PC-3 (cell line): ENCODE results near the gene STK11IP. TPM values are rescaled to one million over a fixed set of nuclear protein-coding genes. Genes with fewer than 3 reads are reported as not detected.

Experiments
- ATAC-seq: fragments of 200-7000 bp; cut with Tn5 transposase; 2 replicates; pipeline ENCODE4 v1.9.1; 2020; ENCODE audit warnings: mild to moderate bottlenecking, moderate library complexity
- BruUV-seq: library from RNA; stranded (reverse); fragments of 400-500 nt; replicated peaks from 2 replicates; lab custom pipeline; 2021; lab: Mats Ljungman, UMichigan
- CTCF ChIA-PET: fragments of 300-600 bp; sonication (Branson Sonifier 250); formaldehyde crosslinking; loops from one replicate; lab custom pipeline; 2022; ENCODE audit warnings: antibody characterized with exemption; lab: Charles Lee
- POLR2A ChIA-PET: fragments of 300-600 bp; sonication (Branson Sonifier 250); formaldehyde crosslinking; loops from one replicate; lab custom pipeline; 2022; ENCODE audit warnings: antibody characterized with exemption; ENCODE audit not compliant: unreplicated experiment; lab: Charles Lee
- DNase-seq: peaks from one replicate; pipeline ENCODE4 v3.0.0-alpha.2; 2015
- H2AFZ ChIP-seq: fragments of 300-600 bp; sonication (generic); 2 replicates; pipeline ENCODE4 v1.6.0; 2016; ENCODE audit warnings: antibody characterized with exemption, low read length
- H3F3A ChIP-seq: fragments of 300-600 bp; sonication (generic); one replicate; pipeline ENCODE4 v1.6.0; 2017; ENCODE audit warnings: antibody characterized with exemption, low read length, control low read depth, mild to moderate bottlenecking; ENCODE audit not compliant: unreplicated experiment
- H3K27ac ChIP-seq: fragments of 300-600 bp; sonication (generic); 2 replicates; pipeline ENCODE4 v1.5.1; 2016; ENCODE audit warnings: mild to moderate bottlenecking, low read length
- H3K27me3 ChIP-seq: fragments of 300-600 bp; sonication (generic); 2 replicates; pipeline ENCODE4 v1.6.1; 2016; ENCODE audit warnings: low read length, mixed read lengths
- H3K36me3 ChIP-seq: fragments of 300-600 bp; sonication (generic); 2 replicates; pipeline ENCODE4 v1.6.1; 2016; ENCODE audit warnings: low read depth, mixed run types, low read length, mixed read lengths
- H3K4me1 ChIP-seq: fragments of 300-600 bp; sonication (generic); 2 replicates; pipeline ENCODE4 v1.5.1; 2016; ENCODE audit warnings: low read length; ENCODE audit not compliant: insufficient read depth
- H3K4me2 ChIP-seq: fragments of 300-600 bp; sonication (generic); 2 replicates; pipeline ENCODE4 v1.6.0; 2016; ENCODE audit warnings: low read length
- H3K4me3 ChIP-seq: fragments of 300-600 bp; sonication (generic); 2 replicates; pipeline ENCODE4 v1.5.1; 2016; ENCODE audit warnings: mild to moderate bottlenecking, low read length, mixed read lengths
- H3K79me2 ChIP-seq: fragments of 300-600 bp; sonication (generic); 2 replicates; pipeline ENCODE4 v1.6.1; 2017; ENCODE audit warnings: low read length, mixed read lengths
- H3K9ac ChIP-seq: fragments of 300-600 bp; sonication (generic); 2 replicates; pipeline ENCODE4 v1.6.0; 2016; ENCODE audit warnings: mild to moderate bottlenecking, low read length
- H3K9me2 ChIP-seq: fragments of 300-600 bp; sonication (generic); replicated peaks from 2 replicates; pipeline ENCODE4 v1.6.1; 2016; ENCODE audit warnings: mixed run types, low read length, mixed read lengths
- H3K9me3 ChIP-seq: fragments of 300-600 bp; sonication (generic); 2 replicates; pipeline ENCODE4 v1.6.1; 2016; ENCODE audit warnings: low read length, mixed read lengths
- H4K20me1 ChIP-seq: fragments of 300-600 bp; sonication (generic); 2 replicates; pipeline ENCODE4 v1.6.1; 2016; ENCODE audit warnings: low read length, mixed read lengths
- EZH2 ChIP-seq: fragments of 300-600 bp; sonication (generic); IDR thresholded peaks from one replicate; pipeline ENCODE4 v1.6.1; 2017; ENCODE audit warnings: antibody characterized with exemption, mild to moderate bottlenecking, low read length; ENCODE audit not compliant: unreplicated experiment
- EZH2phosphoT487 ChIP-seq: fragments of 300-600 bp; sonication (generic); IDR thresholded peaks from 2 replicates; pipeline ENCODE4 v1.6.1; 2018; ENCODE audit warnings: mild to moderate bottlenecking, antibody characterized with exemption, low read length, borderline replicate concordance
- intact Hi-C: fragments of 100-400 bp; cut with micrococcal nuclease; formaldehyde crosslinking; loops from 2 replicates; pipeline ENCODE4 v1.9.0; 2023
- total RNA-seq: library from RNA; depleted of rRNA; stranded (reverse); fragments of >200 nt; gene quantifications from 2 replicates; pipeline ENCODE4 v1.2.3, GENCODE V29; 2014
- TF ChIP-seq, protein P1 (sequence below): fragments of 300-600 bp; sonication (generic); conservative IDR thresholded peaks from 2 replicates; pipeline ENCODE4 v1.5.1; 2017; ENCODE audit warnings: antibody characterized with exemption, low read depth, mild to moderate bottlenecking, low read length

STK11IP gene
- total RNA-seq, 1 experiment from 2014 or later: 17.7 TPM

GRCh38 chr2:219622472-219622871 is 24.8 kb downstream of the STK11IP start:
- no TSS peak for BruUV-seq
- no peak for DNase-seq
- no peak overlapping the region for H2AFZ ChIP-seq
- ChIA-PET CTCF (no interaction called here), POLR2A (no interaction called here)
- no peaks in the 10 kb centered on the region for H3F3A ChIP-seq
- H4K20me1 ChIP-seq: no peaks in the 10 kb centered on the region
- TF ChIP-seq EZH2phosphoT487 (no peak), EZH2 (no peak)
- TF ChIP-seq, protein P1, sequence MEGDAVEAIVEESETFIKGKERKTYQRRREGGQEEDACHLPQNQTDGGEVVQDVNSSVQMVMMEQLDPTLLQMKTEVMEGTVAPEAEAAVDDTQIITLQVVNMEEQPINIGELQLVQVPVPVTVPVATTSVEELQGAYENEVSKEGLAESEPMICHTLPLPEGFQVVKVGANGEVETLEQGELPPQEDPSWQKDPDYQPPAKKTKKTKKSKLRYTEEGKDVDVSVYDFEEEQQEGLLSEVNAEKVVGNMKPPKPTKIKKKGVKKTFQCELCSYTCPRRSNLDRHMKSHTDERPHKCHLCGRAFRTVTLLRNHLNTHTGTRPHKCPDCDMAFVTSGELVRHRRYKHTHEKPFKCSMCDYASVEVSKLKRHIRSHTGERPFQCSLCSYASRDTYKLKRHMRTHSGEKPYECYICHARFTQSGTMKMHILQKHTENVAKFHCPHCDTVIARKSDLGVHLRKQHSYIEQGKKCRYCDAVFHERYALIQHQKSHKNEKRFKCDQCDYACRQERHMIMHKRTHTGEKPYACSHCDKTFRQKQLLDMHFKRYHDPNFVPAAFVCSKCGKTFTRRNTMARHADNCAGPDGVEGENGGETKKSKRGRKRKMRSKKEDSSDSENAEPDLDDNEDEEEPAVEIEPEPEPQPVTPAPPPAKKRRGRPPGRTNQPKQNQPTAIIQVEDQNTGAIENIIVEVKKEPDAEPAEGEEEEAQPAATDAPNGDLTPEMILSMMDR: no peak
- H3K4me1 ChIP-seq: no peaks in the 10 kb centered on the region
- no peak for ATAC-seq
- no peak overlapping the region for H3K4me2 ChIP-seq
- no peak overlapping the region for H3K4me3 ChIP-seq
- intact Hi-C loops: no loop called here
- H3K27me3 ChIP-seq: no peaks in the 10 kb centered on the region
- H3K9me2 ChIP-seq: no peaks in the 10 kb centered on the region
- H3K36me3 ChIP-seq: no peaks in the 10 kb centered on the region
- H3K79me2 ChIP-seq: no peaks in the 10 kb centered on the region
- H3K27ac ChIP-seq: no peak overlapping the region
- H3K9ac ChIP-seq: no peak overlapping the region
- H3K9me3 ChIP-seq: no peaks in the 10 kb centered on the region

DNA sequence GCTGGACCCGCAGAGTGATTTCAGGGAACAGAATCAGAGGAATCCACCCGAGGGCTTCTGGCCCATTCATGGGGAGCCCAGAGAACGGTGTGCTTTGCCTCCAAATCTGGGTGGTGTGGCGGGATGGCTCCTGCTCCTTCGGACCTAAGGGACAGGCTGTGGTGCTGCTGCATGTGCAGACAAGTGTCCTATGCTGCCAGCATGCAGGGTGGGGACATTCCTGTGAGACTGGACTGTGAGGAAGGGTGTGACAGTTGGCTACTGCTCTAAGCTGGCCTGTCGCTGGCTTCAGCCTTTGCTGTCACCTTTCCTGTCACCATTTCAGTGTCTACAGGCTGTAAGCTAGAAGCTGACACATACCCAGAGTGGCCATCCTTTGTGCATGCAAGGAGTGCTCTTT is 26.9 kb downstream of the STK11IP start:
- ChIA-PET POLR2A (no interaction called here), CTCF (no interaction called here)
- Histone ChIP-seq H3F3A (no peaks in the 10 kb centered on the region), H3K4me3 (no peak overlapping the region), H3K79me2 (peaks cover 7% of the 10 kb centered on the region), H4K20me1 (no peaks in the 10 kb centered on the region), H3K27me3 (no peaks in the 10 kb centered on the region), H3K27ac (no peak overlapping the region), H2AFZ (no peak overlapping the region), H3K36me3 (no peaks in the 10 kb centered on the region), H3K4me2 (no peak overlapping the region), H3K9ac (no peak overlapping the region), H3K4me1 (peaks cover 5% of the 10 kb centered on the region; the same call in 1 of the 2 replicates), H3K9me3 (no peaks in the 10 kb centered on the region), H3K9me2 (no peaks in the 10 kb centered on the region)
- BruUV-seq: no TSS peak
- intact Hi-C loops: no loop called here
- no peak for DNase-seq
- TF ChIP-seq, protein P1: no peak
- TF ChIP-seq EZH2phosphoT487 (no peak), EZH2 (no peak)
- ATAC-seq: no peak

DNA sequence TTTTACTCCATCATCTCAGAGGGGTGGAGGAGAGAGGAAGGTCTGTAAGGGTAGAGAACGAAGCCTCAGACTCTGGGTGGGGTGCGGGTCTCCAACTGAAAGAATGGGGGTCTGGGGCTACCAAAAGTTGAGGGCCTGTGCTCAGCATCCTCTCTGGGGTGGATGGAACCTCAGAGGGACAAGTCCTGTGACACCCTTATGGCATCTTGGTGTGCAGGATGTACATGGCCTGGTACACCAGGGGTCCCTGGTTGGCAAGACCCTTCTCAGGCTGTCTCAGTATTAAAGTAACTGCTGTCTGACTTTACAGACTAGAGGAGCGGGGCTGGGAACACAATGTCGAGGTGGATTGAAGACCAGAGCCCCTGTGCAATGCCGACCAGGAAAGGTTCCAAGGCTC is 27.5 kb downstream of the STK11IP start:
- no peak for TF ChIP-seq EZH2phosphoT487
- TF ChIP-seq, protein P1: no peak
- no peak for TF ChIP-seq EZH2
- Histone ChIP-seq H4K20me1 (no peaks in the 10 kb centered on the region), H3F3A (no peaks in the 10 kb centered on the region), H3K9me3 (no peaks in the 10 kb centered on the region), H3K27ac (no peak overlapping the region), H3K9ac (no peak overlapping the region), H3K4me1 (peaks cover 5% of the 10 kb centered on the region; the same call in 1 of the 2 replicates), H3K9me2 (no peaks in the 10 kb centered on the region), H3K4me2 (no peak overlapping the region), H3K27me3 (no peaks in the 10 kb centered on the region), H3K79me2 (peaks cover 7% of the 10 kb centered on the region), H3K4me3 (no peak overlapping the region), H3K36me3 (no peaks in the 10 kb centered on the region), H2AFZ (no peak overlapping the region)
- ATAC-seq: no peak
- ChIA-PET CTCF (no interaction called here), POLR2A (no interaction called here)
- no TSS peak for BruUV-seq
- DNase-seq: no peak
- intact Hi-C loops: no loop called here
